Mesendoderm (in vitro differentiated cells): ENCODE results near the gene PSKH1.

Experiments used
- DNase-seq: peaks from one replicate; pipeline ENCODE4 v3.0.0; 2013
- H2AK5ac ChIP-seq: 2 replicates; pipeline ENCODE4 v1.6.1; 2013; ENCODE audit warnings: low read length, inconsistent platforms
- H2BK120ac ChIP-seq: 2 replicates; pipeline ENCODE4 v1.6.1; 2013; ENCODE audit warnings: low read depth, mild to moderate bottlenecking, low read length, moderate library complexity, mixed read lengths
- H2BK15ac ChIP-seq: replicated peaks from 2 replicates; pipeline ENCODE4 v1.6.1; 2013; ENCODE audit warnings: low read depth, mild to moderate bottlenecking, moderate library complexity
- H2BK5ac ChIP-seq: 2 replicates; pipeline ENCODE4 v1.6.1; 2013; ENCODE audit warnings: low read length, inconsistent platforms
- H3K18ac ChIP-seq: 2 replicates; pipeline ENCODE4 v1.6.1; 2013; ENCODE audit warnings: mild to moderate bottlenecking, low read length, mixed read lengths
- H3K23ac ChIP-seq: one replicate; pipeline ENCODE4 v1.6.1; 2013; ENCODE audit warnings: low read length
- H3K27ac ChIP-seq: 2 replicates; pipeline ENCODE4 v1.5.1; 2013; ENCODE audit warnings: low read depth, mild to moderate bottlenecking, inconsistent platforms, low read length, moderate library complexity
- H3K27me3 ChIP-seq: 2 replicates; pipeline ENCODE4 v1.6.1; 2013; ENCODE audit warnings: low read length, control low read depth, mild to moderate bottlenecking, inconsistent platforms; ENCODE audit not compliant: insufficient read depth, poor library complexity
- H3K36me3 ChIP-seq: 2 replicates; pipeline ENCODE4 v1.6.1; 2013; ENCODE audit warnings: low read length, inconsistent platforms; ENCODE audit not compliant: control insufficient read depth, insufficient read depth
- H3K4ac ChIP-seq: one replicate; pipeline ENCODE4 v1.6.1; 2013; ENCODE audit warnings: low read depth, mild to moderate bottlenecking, low read length, moderate library complexity
- H3K4me1 ChIP-seq: 2 replicates; pipeline ENCODE4 v1.6.1; 2013; ENCODE audit warnings: low read depth, low read length, inconsistent platforms; ENCODE audit not compliant: control insufficient read depth
- H3K4me2 ChIP-seq: 2 replicates; pipeline ENCODE4 v1.6.1; 2013; ENCODE audit warnings: low read length
- H3K4me3 ChIP-seq: 2 replicates; pipeline ENCODE4 v1.5.1; 2013; ENCODE audit warnings: mild to moderate bottlenecking, low read length
- H3K56ac ChIP-seq: one replicate; pipeline ENCODE4 v1.6.1; 2013; ENCODE audit warnings: low read length
- H3K79me1 ChIP-seq: 2 replicates; pipeline ENCODE4 v1.6.1; 2013; ENCODE audit warnings: low read length, inconsistent platforms
- H3K79me2 ChIP-seq: 2 replicates; pipeline ENCODE4 v1.6.1; 2013; ENCODE audit warnings: mild to moderate bottlenecking, low read length; ENCODE audit not compliant: control insufficient read depth, insufficient read depth
- H3K9ac ChIP-seq: 2 replicates; pipeline ENCODE4 v1.6.1; 2013; ENCODE audit warnings: low read length, inconsistent platforms
- H4K5ac ChIP-seq: one replicate; pipeline ENCODE4 v1.6.1; 2013; ENCODE audit warnings: low read length
- H4K8ac ChIP-seq: one replicate; pipeline ENCODE4 v1.6.1; 2013; ENCODE audit warnings: low read depth, mild to moderate bottlenecking, control low read depth, low read length, moderate library complexity
- WGBS: extraction: QIAGEN DNeasy Blood & Tissue Kit; methylation state at CpG from one replicate; pipeline ENCODE4 v1.1.7; 2013; ENCODE audit warnings: low lambda C conversion rate, missing lambda C conversion rate; ENCODE audit not compliant: insufficient coverage; ENCODE audit errors: extremely low coverage; 5-methylcytosine and 5-hydroxymethylcytosine counted together

The PSKH1 gene

GRCh38 chr16:67846320-67847063 lies 46.6 kb upstream of the PSKH1 start, which contains the start of gene NUTF2:
TSS of gene NUTF2 (plus strand) at chr16:67846933. CDS start at chr16:67865131, 18,198 bp downstream.
- H4K5ac ChIP-seq: no peak within 1 kb of the TSS
- H3K23ac ChIP-seq: peak within 1 kb of the TSS; percentile 100
- DNase-seq: peak; percentile 99
- peak within 1 kb of the TSS; percentile 74 for H2AK5ac ChIP-seq
- no peak within 1 kb of the TSS for H2BK15ac ChIP-seq
- peaks cover 3% of the 10 kb centered on the region for H3K36me3 ChIP-seq
- H3K79me2 ChIP-seq: peaks cover 58% of the 10 kb centered on the region
- peak within 1 kb of the TSS; percentile 94 for H3K27ac ChIP-seq
- H3K79me1 ChIP-seq: peaks cover 19% of the 10 kb centered on the region
- peak within 1 kb of the TSS; percentile 80 for H2BK120ac ChIP-seq
- H3K27me3 ChIP-seq: no peaks in the 10 kb centered on the region
- peak within 1 kb of the TSS; percentile 70 for H2BK5ac ChIP-seq
- peak within 1 kb of the TSS; percentile 92 for H3K4me2 ChIP-seq
- peak within 1 kb of the TSS; percentile 96 for H3K4me3 ChIP-seq
- peaks cover 17% of the 10 kb centered on the region for H3K4me1 ChIP-seq
- H4K8ac ChIP-seq: no peak within 1 kb of the TSS
- H3K56ac ChIP-seq: peak within 1 kb of the TSS; percentile 97
- peak within 1 kb of the TSS; percentile 99 for H3K9ac ChIP-seq
- WGBS: no CpG with 5 or more reads among the region's 57 CpGs
- H3K18ac ChIP-seq: peak within 1 kb of the TSS; percentile 94
- H3K4ac ChIP-seq: peak within 1 kb of the TSS; percentile 81

- Histone ChIP-seq H3K79me2 (peaks cover 66% of the 10 kb centered on the region), H2BK5ac (peak within 1 kb of the TSS; percentile 70), H3K9ac (peak within 1 kb of the TSS; percentile 99), H3K79me1 (peaks cover 19% of the 10 kb centered on the region), H2BK120ac (peak within 1 kb of the TSS; percentile 80), H3K27ac (peak within 1 kb of the TSS; percentile 94), H2BK15ac (no peak within 1 kb of the TSS), H3K4me1 (peaks cover 17% of the 10 kb centered on the region), H3K56ac (peak within 1 kb of the TSS; percentile 97), H3K36me3 (peaks cover 3% of the 10 kb centered on the region), H3K4me3 (peak within 1 kb of the TSS; percentile 96), H4K8ac (no peak within 1 kb of the TSS), H3K4ac (peak within 1 kb of the TSS; percentile 81), H3K27me3 (no peaks in the 10 kb centered on the region), H3K23ac (peak within 1 kb of the TSS; percentile 100), H3K4me2 (peak within 1 kb of the TSS; percentile 92), H4K5ac (no peak within 1 kb of the TSS), H2AK5ac (peak within 1 kb of the TSS; percentile 74), H3K18ac (peak within 1 kb of the TSS; percentile 92)
- WGBS: no CpG with 5 or more reads among the region's 62 CpGs
- peak; percentile 96 for DNase-seq
These were observed 45.8 kb upstream of the PSKH1 start, which contains the start of gene CENPT for GRCh38 chr16:67847064-67847861. TSS of gene CENPT (minus strand) at chr16:67847693. CDS start at chr16:67833859, 13,834 bp downstream.

DNA sequence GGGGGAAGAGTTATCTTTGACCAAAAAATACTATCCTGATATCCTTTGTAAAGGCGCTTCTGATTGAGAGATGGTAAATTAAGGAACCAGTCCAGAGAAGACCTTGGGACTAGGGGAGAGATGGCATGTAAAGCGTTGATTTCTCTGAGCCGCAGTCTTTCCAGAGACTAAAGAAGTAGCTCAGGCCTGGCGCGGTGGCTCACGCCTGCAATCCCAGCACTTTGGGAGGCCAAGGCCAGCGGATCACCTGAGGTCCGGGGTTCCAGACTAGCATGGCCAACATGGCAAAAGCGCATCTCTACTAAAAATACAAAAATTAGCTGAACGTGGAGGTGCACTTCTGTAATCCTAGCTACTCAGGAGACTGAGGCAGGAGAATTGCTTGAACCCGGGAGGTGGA lies 44.9 kb upstream of the PSKH1 start:
- Histone ChIP-seq H2BK120ac (no peak overlapping the region), H3K27ac (peak overlapping the region; percentile 94), H2BK5ac (no peak overlapping the region), H2BK15ac (no peak overlapping the region), H2AK5ac (no peak overlapping the region), H3K56ac (peak overlapping the region; percentile 97), H4K8ac (no peak overlapping the region), H3K79me2 (peaks cover 66% of the 10 kb centered on the region), H3K79me1 (peaks cover 18% of the 10 kb centered on the region), H3K36me3 (peaks cover 3% of the 10 kb centered on the region), H3K4me1 (peaks cover 17% of the 10 kb centered on the region), H3K4me3 (peak overlapping the region; percentile 96), H3K4me2 (peak overlapping the region; percentile 92), H3K23ac (peak overlapping the region; percentile 24), H3K4ac (no peak overlapping the region), H4K5ac (no peak overlapping the region), H3K9ac (peak overlapping the region; percentile 99), H3K27me3 (no peaks in the 10 kb centered on the region), H3K18ac (peak overlapping the region; percentile 24)
- WGBS: no CpG with 5 or more reads among the region's 11 CpGs
- DNase-seq: no peak

GRCh38 chr16:67853670-67854069 lies 39.4 kb upstream of the PSKH1 start:
- Histone ChIP-seq H3K9ac (no peak overlapping the region), H3K79me2 (peaks cover 83% of the 10 kb centered on the region), H3K4ac (no peak overlapping the region), H3K4me2 (no peak overlapping the region), H3K27me3 (no peaks in the 10 kb centered on the region), H3K79me1 (peaks cover 26% of the 10 kb centered on the region), H3K56ac (no peak overlapping the region), H2BK5ac (no peak overlapping the region), H3K4me3 (no peak overlapping the region), H4K8ac (no peak overlapping the region), H3K36me3 (peaks cover 4% of the 10 kb centered on the region), H3K4me1 (peaks cover 3% of the 10 kb centered on the region), H3K18ac (no peak overlapping the region), H3K27ac (no peak overlapping the region), H2BK120ac (no peak overlapping the region), H3K23ac (no peak overlapping the region), H4K5ac (no peak overlapping the region), H2AK5ac (no peak overlapping the region), H2BK15ac (no peak overlapping the region)
- WGBS: no CpG with 5 or more reads among the region's 3 CpGs
- no peak for DNase-seq

DNA sequence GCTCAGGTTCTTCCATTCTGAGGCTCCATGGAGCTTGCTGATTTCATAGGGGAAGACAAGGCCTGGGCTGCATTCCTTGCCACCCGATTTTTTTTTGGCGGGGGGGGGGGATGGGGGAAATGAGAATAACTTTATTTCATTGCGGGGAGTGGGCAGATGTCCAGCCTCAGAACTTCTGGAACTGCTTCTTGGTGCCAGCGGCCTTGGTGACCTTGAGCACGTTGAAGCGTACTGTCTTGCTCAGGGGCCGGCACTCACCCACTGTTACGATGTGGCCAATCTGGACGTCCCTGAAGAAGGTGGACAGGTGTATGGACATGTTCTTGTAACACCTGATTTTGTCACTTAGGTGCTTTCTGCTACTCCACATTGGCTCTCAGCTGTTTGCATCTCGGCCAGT lies 37.3 kb upstream of the PSKH1 start:
- Histone ChIP-seq H3K56ac (no peak overlapping the region), H3K4me1 (peaks cover 3% of the 10 kb centered on the region), H3K4me3 (no peak overlapping the region), H3K18ac (no peak overlapping the region), H2BK120ac (no peak overlapping the region), H3K4ac (no peak overlapping the region), H2BK15ac (no peak overlapping the region), H3K79me2 (peaks cover 84% of the 10 kb centered on the region), H3K27ac (no peak overlapping the region), H3K4me2 (no peak overlapping the region), H3K27me3 (no peaks in the 10 kb centered on the region), H3K9ac (no peak overlapping the region), H3K79me1 (peaks cover 26% of the 10 kb centered on the region), H3K36me3 (peaks cover 1% of the 10 kb centered on the region), H4K8ac (no peak overlapping the region), H2AK5ac (no peak overlapping the region), H4K5ac (no peak overlapping the region), H2BK5ac (no peak overlapping the region), H3K23ac (no peak overlapping the region)
- no peak for DNase-seq
- WGBS: no CpG with 5 or more reads among the region's 10 CpGs
